HG03342 (cell line): Measurements from ENCODE around the gene POGLUT3.

Experiments used
- ATAC-seq: cut with Tn5 transposase; IDR thresholded peaks from one replicate; pipeline ENCODE4 v1.9.1; 2021; ENCODE audit warnings: mild to moderate bottlenecking, moderate library complexity; ENCODE audit not compliant: unreplicated experiment

Gene POGLUT3, protein sequence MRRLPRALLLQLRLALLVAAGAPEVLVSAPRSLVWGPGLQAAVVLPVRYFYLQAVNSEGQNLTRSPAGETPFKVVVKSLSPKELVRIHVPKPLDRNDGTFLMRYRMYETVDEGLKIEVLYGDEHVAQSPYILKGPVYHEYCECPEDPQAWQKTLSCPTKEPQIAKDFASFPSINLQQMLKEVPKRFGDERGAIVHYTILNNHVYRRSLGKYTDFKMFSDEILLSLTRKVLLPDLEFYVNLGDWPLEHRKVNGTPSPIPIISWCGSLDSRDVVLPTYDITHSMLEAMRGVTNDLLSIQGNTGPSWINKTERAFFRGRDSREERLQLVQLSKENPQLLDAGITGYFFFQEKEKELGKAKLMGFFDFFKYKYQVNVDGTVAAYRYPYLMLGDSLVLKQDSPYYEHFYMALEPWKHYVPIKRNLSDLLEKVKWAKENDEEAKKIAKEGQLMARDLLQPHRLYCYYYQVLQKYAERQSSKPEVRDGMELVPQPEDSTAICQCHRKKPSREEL

GRCh38 chr11:108498046-108498815, at the start of gene POGLUT3:
POGLUT3 (minus strand) TSS chr11:108498384; CDS start chr11:108498366, 18 bp downstream.
- ATAC-seq = peak; percentile 46

DNA sequence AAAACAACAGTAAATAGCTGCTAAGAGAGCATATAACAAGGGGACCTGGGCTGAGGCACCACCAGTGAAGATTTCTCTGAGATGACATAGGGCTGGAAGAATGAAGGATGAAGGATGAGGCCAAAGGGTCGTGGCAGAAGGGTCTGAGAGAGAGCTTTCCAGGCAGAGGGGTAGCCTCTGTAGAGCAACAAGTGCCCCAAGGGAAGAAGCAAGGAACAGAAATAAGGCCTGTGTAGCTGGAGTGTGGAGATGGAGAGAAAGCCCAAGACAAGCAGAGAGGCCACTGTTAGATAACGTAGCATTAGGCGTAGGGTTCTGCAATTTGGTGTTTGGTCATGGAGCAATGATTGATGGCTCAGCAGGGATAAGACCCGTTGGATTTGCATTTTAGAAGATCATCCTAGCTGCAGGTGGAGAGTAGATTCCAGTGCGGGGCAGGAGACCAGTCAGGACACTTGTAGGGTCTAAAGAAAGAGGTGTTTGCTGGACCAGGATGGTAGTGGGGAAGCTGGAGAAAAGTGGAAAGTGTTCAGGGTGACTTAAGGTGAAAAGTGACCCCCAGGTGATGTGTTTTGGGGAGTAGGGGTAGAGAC, 47.8 kb upstream of the POGLUT3 start:
- no peak for ATAC-seq

GRCh38 chr11:108543316-108543964, 45.3 kb upstream of the POGLUT3 start:
- ATAC-seq = no peak

DNA sequence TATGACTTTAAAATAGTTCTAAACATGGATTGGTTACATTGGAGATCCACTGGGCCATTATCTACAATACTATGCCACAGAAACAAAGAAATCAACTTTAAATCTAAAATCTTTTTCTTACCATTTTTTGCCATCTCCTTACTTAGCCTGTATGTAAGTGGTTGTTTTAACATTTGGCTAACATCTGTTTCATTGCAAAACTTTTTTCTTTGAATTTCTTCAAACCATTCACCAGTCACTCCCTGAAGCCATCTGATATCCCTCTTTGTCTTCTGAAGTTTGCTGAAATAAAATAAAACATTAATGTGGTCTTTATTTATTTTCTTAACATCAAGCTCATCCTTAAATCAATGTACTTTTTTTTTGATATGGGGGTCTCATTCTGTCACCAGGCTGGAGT, 43.3 kb upstream of the POGLUT3 start:
- no peak for ATAC-seq

DNA sequence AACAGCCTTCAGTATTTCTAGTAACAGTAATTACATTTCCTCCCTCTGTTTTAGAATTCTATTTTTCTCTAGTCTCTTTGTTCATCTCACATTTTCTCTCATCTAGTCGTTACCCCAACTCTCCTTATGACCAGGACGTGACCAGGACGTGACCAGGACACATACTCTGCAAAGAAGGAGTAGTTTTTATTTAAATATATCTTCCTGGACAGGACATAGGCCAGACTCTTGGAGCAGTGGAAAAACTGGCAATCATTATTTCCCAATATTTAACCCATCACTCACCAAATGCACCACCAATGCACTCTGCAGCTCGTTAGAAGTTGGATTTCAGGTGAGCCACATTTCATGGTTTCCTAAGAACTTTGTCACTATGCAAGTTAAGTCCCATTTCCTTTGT, 40.3 kb upstream of the POGLUT3 start:
- no peak for ATAC-seq

- no peak for ATAC-seq
Observed at GRCh38 chr11:108538022-108538424, 39.8 kb upstream of the POGLUT3 start.

GRCh38 chr11:108536783-108537182, 38.6 kb upstream of the POGLUT3 start:
- ATAC-seq = no peak

- no peak for ATAC-seq
Observed at GRCh38 chr11:108535384-108535955, 37.3 kb upstream of the POGLUT3 start.

DNA sequence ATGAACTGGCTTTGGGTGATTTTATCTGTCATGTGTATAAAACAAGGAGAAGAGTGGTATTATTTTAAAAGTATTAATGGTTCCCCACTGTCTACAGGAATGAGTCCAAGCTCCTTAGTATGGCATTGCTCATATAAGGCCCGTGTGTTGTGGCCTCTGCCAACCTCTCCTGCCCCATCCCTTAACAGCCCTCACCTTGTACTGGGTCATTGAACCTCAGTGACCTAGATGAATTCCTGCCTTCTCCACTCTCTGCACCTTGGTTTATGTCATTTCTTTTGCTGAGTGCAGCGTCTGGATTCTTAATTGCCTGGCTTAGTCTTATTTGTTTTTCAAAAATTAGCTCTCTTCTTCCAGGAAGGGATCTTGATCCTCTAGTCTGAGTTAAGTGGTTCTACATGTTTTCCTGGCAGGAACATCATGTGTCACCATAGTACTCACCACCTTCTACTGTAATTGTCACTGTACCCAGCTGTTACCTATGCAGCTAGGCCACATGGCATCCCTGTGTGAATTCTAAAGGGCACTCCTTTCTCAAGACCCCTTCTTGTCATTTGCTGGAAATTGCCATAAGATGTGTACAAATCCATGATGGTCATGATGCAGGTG, 36.2 kb upstream of the POGLUT3 start:
- ATAC-seq = no peak

GRCh38 chr11:108530426-108530825, 32.2 kb upstream of the POGLUT3 start:
- ATAC-seq = no peak

DNA sequence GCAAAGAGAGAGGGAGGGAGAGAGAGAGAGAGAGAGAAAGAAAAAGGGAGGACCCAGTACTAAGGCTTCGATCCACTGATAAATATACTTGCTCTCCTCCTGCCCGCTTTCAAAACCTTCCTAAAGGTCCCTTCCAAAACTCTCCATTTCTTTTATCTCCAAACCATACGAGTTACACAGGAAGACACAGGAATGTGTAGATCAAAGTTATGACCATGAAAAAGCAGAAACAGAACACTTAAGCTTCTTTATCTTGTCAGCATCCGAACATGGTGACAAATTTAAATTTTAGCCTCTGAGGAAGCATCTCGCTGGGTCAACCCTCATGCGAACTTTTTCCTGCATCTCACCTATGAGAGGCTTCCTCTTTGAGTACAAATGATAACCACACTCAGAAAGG, 29.2 kb upstream of the POGLUT3 start:
- no peak for ATAC-seq

- ATAC-seq = no peak
Observed at GRCh38 chr11:108525161-108525560, 27.0 kb upstream of the POGLUT3 start.

DNA sequence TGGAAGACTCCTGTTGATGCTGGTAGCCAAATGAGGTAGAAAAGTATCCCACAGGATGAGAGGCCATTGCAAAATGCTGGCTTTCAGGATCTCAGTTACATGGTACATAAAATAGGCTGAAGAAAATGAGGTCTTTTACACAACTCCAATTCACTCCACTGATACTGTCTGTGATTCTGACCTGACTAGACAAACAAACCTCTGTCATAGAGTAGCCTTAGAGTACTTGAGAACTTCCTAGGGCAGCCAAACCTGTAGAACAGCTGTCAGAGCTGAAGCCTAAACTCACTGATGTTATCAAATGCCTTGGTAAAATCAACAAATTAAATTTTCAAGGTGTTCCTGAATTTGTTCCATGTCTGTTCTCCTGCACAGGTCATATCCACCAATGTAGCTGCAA, 26.2 kb upstream of the POGLUT3 start:
- no peak for ATAC-seq

DNA sequence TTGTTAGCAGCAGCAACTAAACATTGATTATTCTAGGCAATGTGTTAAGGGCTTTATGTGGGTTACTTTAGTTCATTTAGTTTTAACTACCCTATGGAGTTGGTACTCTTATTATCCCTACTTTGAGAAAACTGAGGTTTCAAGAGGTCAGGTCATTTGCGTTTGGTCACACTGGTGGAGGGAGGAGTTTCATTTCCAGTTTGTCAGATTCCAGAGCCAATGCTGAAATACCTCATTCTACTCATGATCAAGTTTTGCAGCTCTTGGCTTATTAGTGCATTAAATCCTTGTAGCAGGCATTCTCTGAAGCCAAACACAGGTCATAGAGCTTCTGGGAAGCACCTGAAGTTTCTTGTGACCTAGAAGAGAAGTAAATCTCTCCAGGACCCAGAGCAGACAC, 24.1 kb upstream of the POGLUT3 start:
- ATAC-seq = no peak

GRCh38 chr11:108518581-108518980, 20.4 kb upstream of the POGLUT3 start:
- no peak for ATAC-seq

GRCh38 chr11:108516125-108516524, 17.9 kb upstream of the POGLUT3 start:
- no peak for ATAC-seq

DNA sequence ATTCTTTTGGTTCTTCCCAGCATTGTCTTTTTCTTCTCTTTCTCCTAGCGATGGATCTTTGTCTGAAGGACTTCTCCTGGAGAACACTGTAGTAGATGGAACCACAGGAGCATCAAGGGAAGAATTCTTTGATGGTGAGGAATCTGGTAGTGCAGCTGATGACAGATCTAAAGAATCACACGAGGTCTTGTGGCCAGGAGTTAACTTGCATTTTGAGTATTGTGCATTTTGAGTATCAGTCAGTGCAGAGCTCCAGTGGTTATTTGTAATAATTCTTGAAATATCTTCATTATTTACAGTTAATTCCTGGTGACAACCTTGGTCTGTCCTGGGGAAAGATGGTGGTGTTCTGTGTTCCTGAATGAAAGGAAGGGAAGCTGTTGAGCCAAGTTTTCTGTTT, 14.5 kb upstream of the POGLUT3 start:
- no peak for ATAC-seq

DNA sequence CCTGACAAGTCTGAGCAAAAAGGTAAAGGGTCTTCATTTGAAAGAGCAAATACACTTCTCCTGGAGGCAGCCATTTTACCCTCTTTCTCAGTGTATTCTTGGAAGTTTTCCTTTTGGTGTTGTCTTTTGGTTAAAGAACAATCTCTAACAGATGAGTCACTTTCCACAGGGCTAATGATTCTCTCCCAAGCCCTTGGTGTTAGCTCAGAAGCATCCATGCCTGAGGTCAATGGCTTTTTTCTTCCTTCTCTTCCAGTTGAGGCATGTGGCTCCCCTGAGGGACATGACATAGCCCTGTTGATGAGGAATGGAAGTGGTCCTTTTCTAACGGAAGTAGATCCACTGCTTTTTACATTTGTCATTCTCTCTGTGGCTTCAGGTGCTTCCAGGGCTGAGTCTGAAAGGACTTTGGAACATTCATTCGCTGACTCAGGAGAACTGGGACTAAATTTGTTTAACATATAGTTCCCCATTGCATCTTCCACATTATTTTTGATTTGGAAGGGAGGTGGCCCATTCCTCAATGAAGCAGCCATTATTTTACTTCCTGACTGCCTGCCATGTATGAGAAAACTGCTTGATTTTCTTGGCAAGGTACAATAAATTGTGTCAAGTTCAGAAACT, 13.8 kb upstream of the POGLUT3 start:
- no peak for ATAC-seq

GRCh38 chr11:108508653-108509593, 10.7 kb upstream of the POGLUT3 start:
- ATAC-seq = no peak
